IMR-90 (cell line): ENCODE data around the gene MYO1G. TPM values are rescaled to one million over a fixed set of nuclear protein-coding genes. Genes with fewer than 3 reads are reported as not detected.

ENCODE experiments used
- ATAC-seq: fragments of 200-7000 bp; cut with Tn5 transposase; 2 replicates; pipeline ENCODE4 v1.9.1; 2020; ENCODE audit warnings: low read depth, mild to moderate bottlenecking, moderate library complexity
- BruUV-seq: library from RNA; stranded (reverse); fragments of 400-500 nt; replicated peaks from 2 replicates; lab custom pipeline; 2021; lab: Mats Ljungman, UMichigan
- CTCF ChIA-PET: fragments of 300-600 bp; formaldehyde crosslinking; extraction: SDS; loops from one replicate; lab custom pipeline; 2021; ENCODE audit warnings: antibody characterized with exemption; lab: Yijun Ruan, JAX
- POLR2A ChIA-PET: fragments of 300-600 bp; sonication (Branson Sonifier 250); formaldehyde crosslinking; loops from one replicate; lab custom pipeline; 2022; ENCODE audit warnings: antibody characterized with exemption; ENCODE audit not compliant: unreplicated experiment; lab: Charles Lee
- DNase-seq: peaks from one replicate; pipeline ENCODE4 v3.0.0; 2013
- H2AFZ ChIP-seq: replicated peaks from 2 replicates; pipeline ENCODE3; 2013; ENCODE audit warnings: low read length, mild to moderate bottlenecking; ENCODE audit not compliant: poor library complexity
- H2AK5ac ChIP-seq: 2 replicates; pipeline ENCODE4 v1.6.1; 2013; ENCODE audit warnings: low read depth, low read length, inconsistent platforms
- H2AK9ac ChIP-seq: replicated peaks from 2 replicates; pipeline ENCODE3; 2013; ENCODE audit warnings: mild to moderate bottlenecking, low read depth, low read length, moderate library complexity; ENCODE audit not compliant: poor library complexity
- H2BK120ac ChIP-seq: 2 replicates; pipeline ENCODE4 v1.6.1; 2013; ENCODE audit warnings: low read depth, low read length, inconsistent platforms
- H2BK15ac ChIP-seq: 3 replicates; pipeline ENCODE4 v1.6.1; 2013; ENCODE audit warnings: low read depth, low read length, inconsistent platforms
- H2BK20ac ChIP-seq: 2 replicates; pipeline ENCODE4 v1.6.1; 2013; ENCODE audit warnings: low read depth, mild to moderate bottlenecking, inconsistent platforms, low read length, moderate library complexity
- H2BK5ac ChIP-seq: 2 replicates; pipeline ENCODE4 v1.6.1; 2013; ENCODE audit warnings: mild to moderate bottlenecking, low read depth, low read length, inconsistent platforms; ENCODE audit not compliant: poor library complexity, severe bottlenecking
- H3K14ac ChIP-seq: replicated peaks from 2 replicates; pipeline ENCODE4 v1.6.1; 2013; ENCODE audit warnings: low read depth, low read length, inconsistent platforms
- H3K18ac ChIP-seq: 2 replicates; pipeline ENCODE4 v1.6.1; 2013; ENCODE audit warnings: low read depth, low read length, control low read depth
- H3K23ac ChIP-seq: 2 replicates; pipeline ENCODE4 v1.6.1; 2013; ENCODE audit warnings: low read depth, low read length, inconsistent platforms
- H3K27ac ChIP-seq: 2 replicates; pipeline ENCODE4 v1.5.1; 2013; ENCODE audit warnings: mild to moderate bottlenecking, control low read depth, low read length; ENCODE audit not compliant: insufficient read depth
- H3K27me3 ChIP-seq: 2 replicates; pipeline ENCODE4 v1.6.1; 2013; ENCODE audit warnings: low read length; ENCODE audit not compliant: control insufficient read depth, insufficient read depth
- H3K36me3 ChIP-seq: 2 replicates; pipeline ENCODE4 v1.6.1; 2013; ENCODE audit warnings: low read length, mixed read lengths; ENCODE audit not compliant: control insufficient read depth, insufficient read depth
- H3K4ac ChIP-seq: 2 replicates; pipeline ENCODE4 v1.6.1; 2013; ENCODE audit warnings: low read depth, low read length, inconsistent platforms
- H3K4me1 ChIP-seq: 2 replicates; pipeline ENCODE4 v1.6.1; 2013; ENCODE audit warnings: low read length, mixed read lengths; ENCODE audit not compliant: control insufficient read depth, insufficient read depth
- H3K4me2 ChIP-seq: 2 replicates; pipeline ENCODE4 v1.6.1; 2013; ENCODE audit warnings: low read depth, mild to moderate bottlenecking, control low read depth, low read length, moderate library complexity
- H3K4me3 ChIP-seq: 2 replicates; pipeline ENCODE4 v1.5.1; 2013; ENCODE audit warnings: low read depth, mild to moderate bottlenecking, control low read depth, low read length, moderate library complexity; ENCODE audit not compliant: insufficient read depth
- H3K56ac ChIP-seq: 2 replicates; pipeline ENCODE4 v1.6.1; 2013; ENCODE audit warnings: low read length, inconsistent platforms; ENCODE audit not compliant: insufficient read depth; ENCODE audit errors: extremely low read depth
- H3K79me1 ChIP-seq, 2 experiments: 2 replicates each; pipeline ENCODE4 v1.6.1; 2013; ENCODE audit warnings: low read length in 2 of 2, inconsistent platforms in 1 of 2, low read depth in 1 of 2
- H3K9ac ChIP-seq: 2 replicates; pipeline ENCODE4 v1.6.1; 2013; ENCODE audit warnings: low read depth, low read length, control low read depth
- H3K9me1 ChIP-seq: 2 replicates; pipeline ENCODE4 v1.6.1; 2013; ENCODE audit warnings: low read length, inconsistent platforms; ENCODE audit not compliant: insufficient read depth
- H3K9me3 ChIP-seq: 2 replicates; pipeline ENCODE4 v1.6.1; 2013; ENCODE audit warnings: low read length; ENCODE audit not compliant: control insufficient read depth, insufficient read depth
- H4K20me1 ChIP-seq: 2 replicates; pipeline ENCODE4 v1.6.1; 2013; ENCODE audit warnings: low read length, inconsistent platforms; ENCODE audit not compliant: insufficient read depth
- H4K5ac ChIP-seq: 2 replicates; pipeline ENCODE4 v1.6.1; 2013; ENCODE audit warnings: mild to moderate bottlenecking, low read depth, low read length, control low read depth
- H4K8ac ChIP-seq, 2 experiments: 2 replicates each; pipeline ENCODE4 v1.6.1; 2013; ENCODE audit warnings: low read depth in 2 of 2, low read length in 2 of 2, control low read depth in 1 of 2, inconsistent platforms in 1 of 2
- H4K91ac ChIP-seq: 2 replicates; pipeline ENCODE4 v1.6.1; 2013; ENCODE audit warnings: low read depth, low read length, inconsistent platforms; ENCODE audit not compliant: insufficient read depth
- BHLHE40 ChIP-seq: fragments of 150-350 bp; IDR thresholded peaks from 2 replicates; pipeline ENCODE4 v1.6.1; 2016; ENCODE audit warnings: mild to moderate bottlenecking, low read depth, low read length
- CEBPB ChIP-seq: IDR thresholded peaks from 2 replicates; pipeline ENCODE4 v1.6.1; 2012; ENCODE audit warnings: low read depth, low read length, improper control_type of control experiment
- CHD1 ChIP-seq: IDR thresholded peaks from 2 replicates; pipeline ENCODE4 v1.6.1; 2012; ENCODE audit warnings: low read depth, low read length, improper control_type of control experiment
- CTCF ChIP-seq: conservative IDR thresholded peaks from 2 replicates; pipeline ENCODE4 v1.5.1; 2012; ENCODE audit warnings: mild to moderate bottlenecking, low read depth, low read length, improper control_type of control experiment
- ELK1 ChIP-seq: fragments of 150-350 bp; IDR thresholded peaks from 2 replicates; pipeline ENCODE4 v1.6.1; 2016; ENCODE audit warnings: low read depth, mild to moderate bottlenecking, low read length, moderate library complexity, borderline replicate concordance
- FOS ChIP-seq: fragments of 150-350 bp; IDR thresholded peaks from 2 replicates; pipeline ENCODE4 v1.6.1; 2016; ENCODE audit warnings: low read depth, low read length
- MAFK ChIP-seq: IDR thresholded peaks from 2 replicates; pipeline ENCODE4 v1.6.1; 2012; ENCODE audit warnings: low read depth, low read length, improper control_type of control experiment
- MAZ ChIP-seq: IDR thresholded peaks from 2 replicates; pipeline ENCODE4 v1.6.1; 2012; ENCODE audit warnings: low read depth, mild to moderate bottlenecking, low read length, improper control_type of control experiment, moderate library complexity, borderline replicate concordance
- MXI1 ChIP-seq: IDR thresholded peaks from 2 replicates; pipeline ENCODE4 v1.6.1; 2012; ENCODE audit warnings: low read depth, mild to moderate bottlenecking, low read length, moderate library complexity, borderline replicate concordance
- NFE2L2 ChIP-seq: fragments of 150-350 bp; IDR thresholded peaks from 2 replicates; pipeline ENCODE4 v1.6.1; 2016; ENCODE audit warnings: low read depth, mild to moderate bottlenecking, low read length
- POLR2A ChIP-seq: IDR thresholded peaks from 2 replicates; pipeline ENCODE4 v1.6.1; 2012; ENCODE audit warnings: mild to moderate bottlenecking, low read depth, low read length
- RAD21 ChIP-seq: IDR thresholded peaks from 2 replicates; pipeline ENCODE4 v1.6.1; 2012; ENCODE audit warnings: low read length, improper control_type of control experiment
- RCOR1 ChIP-seq: IDR thresholded peaks from 2 replicates; pipeline ENCODE4 v1.6.1; 2012; ENCODE audit warnings: mild to moderate bottlenecking, low read length, improper control_type of control experiment; ENCODE audit not compliant: insufficient replicate concordance
- RFX5 ChIP-seq: IDR thresholded peaks from 2 replicates; pipeline ENCODE4 v1.8.0; 2012; ENCODE audit warnings: low read depth, mild to moderate bottlenecking, low read length, moderate library complexity
- SMC3 ChIP-seq: fragments of 150-350 bp; IDR thresholded peaks from 2 replicates; pipeline ENCODE4 v1.6.1; 2016; ENCODE audit warnings: low read depth, mild to moderate bottlenecking, antibody characterized with exemption, low read length, moderate library complexity
- WGBS, 2 experiments: methylation state at CpG; one replicate each; pipeline versions ENCODE4 v1.1.5 to v1.1.7; 2013; ENCODE audit warnings: missing lambda C conversion rate in 2 of 2; ENCODE audit not compliant: insufficient read length in 1 of 2; ENCODE audit errors: extremely low coverage in 2 of 2; 5-methylcytosine and 5-hydroxymethylcytosine counted together
- dilution Hi-C: fragments of 300-500 bp; cut with HindIII; formaldehyde crosslinking; loops from one replicate; pipeline ENCODE4 v1.14.3; 2018; ENCODE audit warnings: low sequenced_read_pairs; ENCODE audit not compliant: unreplicated experiment
- in situ Hi-C: fragments of 300-500 bp; cut with MboI; formaldehyde crosslinking; loops from 3 replicates; pipeline ENCODE4 v1.14.3; 2019; ENCODE audit warnings: low sequenced_read_pairs, inconsistent platforms, mixed read lengths
- intact Hi-C: fragments of 100-400 bp; cut with micrococcal nuclease; formaldehyde crosslinking; loops from 2 replicates; pipeline ENCODE4 v1.10.0; 2022
- polyA plus RNA-seq, 3 experiments: library from polyadenylated mRNA; depleted of rRNA; stranded (reverse); fragments of >200 nt; gene quantifications; 2 replicates each; pipeline ENCODE4 v1.2.3, GENCODE V29; 2012; ENCODE audit warnings: low replicate concordance in 1 of 3
- total RNA-seq: library from RNA; depleted of rRNA; stranded (reverse); fragments of >200 nt; gene quantifications from 2 replicates; pipeline ENCODE4 v1.2.3, GENCODE V29; 2012
- TF ChIP-seq, protein P1 (sequence below): fragments of 150-350 bp; IDR thresholded peaks from 2 replicates; pipeline ENCODE4 v1.6.1; 2017; ENCODE audit warnings: mild to moderate bottlenecking, antibody characterized with exemption, low read length, low read depth

The MYO1G gene
- total and polyA plus RNA-seq, 2 of the 4 experiments (the other 2 are of a cell fraction), result under 0.01 to 0.02 TPM

GRCh38 chr7:45024126-45024744, 45.4 kb upstream of the MYO1G start:
- no peak overlapping the region for H2BK120ac ChIP-seq
- DNase-seq (no peak), ATAC-seq (no peak)
- H3K9me3 ChIP-seq, result no peaks in the 10 kb centered on the region
- no peak overlapping the region for H3K23ac ChIP-seq
- no peak overlapping the region for H3K18ac ChIP-seq
- no peak overlapping the region for H4K5ac ChIP-seq
- ChIA-PET CTCF (no interaction called here), POLR2A (interaction anchor here (0.6 kb wide), 2 partner anchors 25 to 26 kb away, joined by 4 to 7 read pairs; partner anchors contain the start of gene CCM2)
- H4K20me1 ChIP-seq, result peaks cover 43% of the 10 kb centered on the region
- no peak overlapping the region for H3K56ac ChIP-seq
- no peak overlapping the region for H3K4me3 ChIP-seq
- BruUV-seq, result no TSS peak
- intact Hi-C loops, result no loop called here
- TF ChIP-seq FOS (no peak), BHLHE40 (no peak), RAD21 (no peak), NFE2L2 (no peak), CTCF (no peak), RFX5 (no peak), RCOR1 (no peak), SMC3 (no peak), MXI1 (no peak), CEBPB (no peak), MAZ (no peak), POLR2A (no peak), MAFK (no peak), ELK1 (no peak), CHD1 (no peak)
- TF ChIP-seq, protein P1, sequence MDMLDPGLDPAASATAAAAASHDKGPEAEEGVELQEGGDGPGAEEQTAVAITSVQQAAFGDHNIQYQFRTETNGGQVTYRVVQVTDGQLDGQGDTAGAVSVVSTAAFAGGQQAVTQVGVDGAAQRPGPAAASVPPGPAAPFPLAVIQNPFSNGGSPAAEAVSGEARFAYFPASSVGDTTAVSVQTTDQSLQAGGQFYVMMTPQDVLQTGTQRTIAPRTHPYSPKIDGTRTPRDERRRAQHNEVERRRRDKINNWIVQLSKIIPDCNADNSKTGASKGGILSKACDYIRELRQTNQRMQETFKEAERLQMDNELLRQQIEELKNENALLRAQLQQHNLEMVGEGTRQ, result no peak
- H3K9me1 ChIP-seq, result peaks cover 22% of the 10 kb centered on the region
- H3K4ac ChIP-seq, result no peak overlapping the region
- H3K27ac ChIP-seq, result no peak overlapping the region
- no peak overlapping the region for H2AK9ac ChIP-seq
- H3K4me2 ChIP-seq, result no peak overlapping the region
- no peak overlapping the region for H2AFZ ChIP-seq
- no peak overlapping the region for H2BK15ac ChIP-seq
- no peak overlapping the region for H4K91ac ChIP-seq
- peaks cover 10% of the 10 kb centered on the region for H3K4me1 ChIP-seq
- no peak overlapping the region for H3K9ac ChIP-seq
- dilution Hi-C loops, result no loop called here
- in situ Hi-C loops, result no loop called here
- peaks cover 7% of the 10 kb centered on the region; the same call in 1 of the 2 replicates for H3K36me3 ChIP-seq
- 100% methylated on average over 1 of the region's 2 CpGs; no CpG with 5 or more reads in 1 of the 2 experiments for WGBS, 2 experiments
- no peak overlapping the region for H3K14ac ChIP-seq
- H3K79me1 ChIP-seq, result peaks cover 35 to 72% of the 10 kb centered on the region in 2 experiments
- H2BK20ac ChIP-seq, result no peak overlapping the region
- H3K27me3 ChIP-seq, result no peaks in the 10 kb centered on the region
- no peak overlapping the region for H2AK5ac ChIP-seq
- no peak overlapping the region for H4K8ac ChIP-seq
- H2BK5ac ChIP-seq, result no peak overlapping the region
